HepG2 (cell line): ENCODE results near the gene LRRC4C. TPM values are rescaled to one million over a fixed set of nuclear protein-coding genes. Genes with fewer than 3 reads are reported as not detected.

Experiments
- ATAC-seq: fragments of 200-7000 bp; cut with Tn5 transposase; 3 replicates; pipeline ENCODE4 v1.9.1; 2020; ENCODE audit warnings: mild to moderate bottlenecking, moderate library complexity
- BruUV-seq: library from RNA; stranded (reverse); fragments of 400-500 nt; replicated peaks from 2 replicates; lab custom pipeline; 2021; lab: Mats Ljungman, UMichigan
- CTCF ChIA-PET: fragments of 300-600 bp; formaldehyde crosslinking; extraction: SDS; loops from one replicate; lab custom pipeline; 2021; ENCODE audit warnings: low total read pairs, inconsistent platforms, low intra/inter-chr PET ratio; lab: Yijun Ruan, JAX
- POLR2A ChIA-PET: fragments of 350-600 bp; sonication (Branson Sonifier 250); formaldehyde crosslinking; loops from one replicate; lab custom pipeline; 2020; ENCODE audit warnings: antibody characterized with exemption, inconsistent platforms; lab: Yijun Ruan, JAX
- DNase-seq: peaks from one replicate; pipeline ENCODE4 v3.0.0-alpha.2; 2015; ENCODE audit warnings: low spot score
- FAIRE-seq: peaks from 3 replicates; lab custom pipeline; 2011; peaks lifted over from hg19 to GRCh38; lab: Jason Lieb, UNC
- H2AFZ ChIP-seq: one replicate; pipeline ENCODE4 v1.6.1; 2011; ENCODE audit warnings: low read length, inconsistent platforms
- H3K27ac ChIP-seq: fragments of 300-600 bp; 3 replicates; pipeline ENCODE4 v1.8.0; 2011; ENCODE audit warnings: mixed run types, mild to moderate bottlenecking, mixed read lengths, low read length, inconsistent platforms; ENCODE audit not compliant: insufficient read depth; ENCODE audit errors: extremely low read length
- H3K27me3 ChIP-seq, 2 experiments: fragments of 200-600 bp in 1 of 2; 2 replicates in 1 of 2; 3 replicates in 1 of 2; pipeline versions ENCODE4 v1.6.0 to v1.8.0; 2011; ENCODE audit warnings: low read length in 2 of 2, mild to moderate bottlenecking in 2 of 2, moderate library complexity in 2 of 2, inconsistent platforms in 1 of 2; ENCODE audit not compliant: insufficient read depth in 2 of 2, control insufficient read depth in 1 of 2
- H3K36me3 ChIP-seq, 2 experiments: fragments of 200-600 bp in 1 of 2; replicated peaks in 1 of 2; 2 replicates in 1 of 2; 3 replicates in 1 of 2; pipeline versions ENCODE4 v1.5.1 to v1.8.0; 2011; ENCODE audit warnings: low read length in 2 of 2, inconsistent platforms in 1 of 2; ENCODE audit not compliant: insufficient read depth in 2 of 2, control insufficient read depth in 1 of 2
- H3K4me1 ChIP-seq: 2 replicates; pipeline ENCODE4 v1.5.1; 2012; ENCODE audit warnings: low read length, inconsistent platforms; ENCODE audit not compliant: insufficient read depth
- H3K4me2 ChIP-seq: 2 replicates; pipeline ENCODE4 v1.6.0; 2011; ENCODE audit warnings: low read depth, low read length, inconsistent platforms
- H3K4me3 ChIP-seq, 3 experiments: fragments of 200-600 bp in 1 of 3; sonication (generic), shearing (Covaris generic) in 1 of 3; replicated peaks in 1 of 3; 2 replicates each; pipeline ENCODE4 v1.5.1; 2011 to 2016; ENCODE audit warnings: low read length in 3 of 3, inconsistent platforms in 2 of 3, low read depth in 2 of 3, mild to moderate bottlenecking in 2 of 3, control low read depth in 1 of 3, mixed read lengths in 1 of 3; ENCODE audit not compliant: insufficient read depth in 1 of 3
- H3K79me2 ChIP-seq: one replicate; pipeline ENCODE4 v1.6.1; 2011; ENCODE audit warnings: low read length, inconsistent platforms; ENCODE audit not compliant: insufficient read depth
- H3K9ac ChIP-seq: 2 replicates; pipeline ENCODE4 v1.6.0; 2011; ENCODE audit warnings: mild to moderate bottlenecking, low read depth, low read length, inconsistent platforms; ENCODE audit not compliant: insufficient read depth
- H3K9me3 ChIP-seq: 2 replicates; pipeline ENCODE4 v1.5.1; 2012; ENCODE audit warnings: mild to moderate bottlenecking, low read length
- H4K20me1 ChIP-seq: 2 replicates; pipeline ENCODE4 v1.6.0; 2011; ENCODE audit warnings: inconsistent platforms, mild to moderate bottlenecking, low read length, moderate library complexity; ENCODE audit not compliant: insufficient read depth
- EEA1 ChIP-seq: sonication (generic); formaldehyde crosslinking; IDR thresholded peaks from 2 replicates; pipeline ENCODE4 v1.5.1; 2020; ENCODE audit warnings: mild to moderate bottlenecking, missing genetic modification reagents, borderline replicate concordance
- HMGA1 ChIP-seq: sonication (generic); formaldehyde crosslinking; conservative IDR thresholded peaks from 2 replicates; pipeline ENCODE4 v1.4.0; 2020; ENCODE audit warnings: missing genetic modification reagents
- HNRNPLL ChIP-seq: fragments of 200-400 bp; formaldehyde crosslinking; IDR thresholded peaks from 2 replicates; pipeline ENCODE4 v1.6.1; 2017; ENCODE audit warnings: mild to moderate bottlenecking, low read depth, low read length; ENCODE audit not compliant: poor library complexity, severe bottlenecking
- KDM6A ChIP-seq: IDR thresholded peaks from 2 replicates; pipeline ENCODE4 v1.6.1; 2016; ENCODE audit warnings: low read depth
- MLXIP ChIP-seq: sonication (generic); formaldehyde crosslinking; IDR thresholded peaks from 2 replicates; pipeline ENCODE4 v1.9.0; 2021; ENCODE audit warnings: missing genetic modification reagents, borderline replicate concordance
- STAG1 ChIP-seq: sonication (generic); formaldehyde crosslinking; IDR thresholded peaks from 2 replicates; pipeline ENCODE4 v1.4.0; 2020; ENCODE audit warnings: missing genetic modification reagents
- TBX2 ChIP-seq: sonication (generic); formaldehyde crosslinking; IDR thresholded peaks from 2 replicates; pipeline ENCODE4 v1.5.0; 2020; ENCODE audit warnings: missing genetic modification reagents, mild to moderate bottlenecking, borderline replicate concordance
- ZFP90 ChIP-seq: sonication (generic); formaldehyde crosslinking; IDR thresholded peaks from 2 replicates; pipeline ENCODE4 v1.8.0; 2022; ENCODE audit warnings: missing genetic modification reagents, mild to moderate bottlenecking, inconsistent platforms, borderline replicate concordance
- ZNF263 ChIP-seq: sonication (generic); formaldehyde crosslinking; IDR thresholded peaks from 2 replicates; pipeline ENCODE4 v1.4.0; 2020; ENCODE audit warnings: missing genetic modification reagents
- ZNF337 ChIP-seq: sonication (generic); formaldehyde crosslinking; IDR thresholded peaks from 2 replicates; pipeline ENCODE4 v1.5.1; 2020; ENCODE audit warnings: missing genetic modification reagents, low read depth, mild to moderate bottlenecking, borderline replicate concordance
- ZNF510 ChIP-seq: sonication (generic); formaldehyde crosslinking; IDR thresholded peaks from 2 replicates; pipeline ENCODE4 v1.4.0; 2020; ENCODE audit warnings: low read depth, mild to moderate bottlenecking, missing genetic modification reagents
- ZNF674 ChIP-seq: sonication (generic); formaldehyde crosslinking; IDR thresholded peaks from 2 replicates; pipeline ENCODE4 v1.5.0; 2020; ENCODE audit warnings: low read depth, mild to moderate bottlenecking, missing genetic modification reagents
- ZNF720 ChIP-seq: sonication (generic); formaldehyde crosslinking; IDR thresholded peaks from 2 replicates; pipeline ENCODE4 v1.4.0; 2020; ENCODE audit warnings: missing genetic modification reagents
- ZNF749 ChIP-seq: sonication (generic); formaldehyde crosslinking; IDR thresholded peaks from 2 replicates; pipeline ENCODE4 v1.8.0; 2022; ENCODE audit warnings: mild to moderate bottlenecking, missing genetic modification reagents, moderate library complexity, borderline replicate concordance
- ZNF792 ChIP-seq: IDR thresholded peaks from 2 replicates; pipeline ENCODE4 v1.6.1; 2016
- WGBS: methylation state at CpG from one replicate; pipeline ENCODE4 v1.1.6; 2017; ENCODE audit warnings: low lambda C conversion rate; 5-methylcytosine and 5-hydroxymethylcytosine counted together
- in situ Hi-C: cut with HindIII; loops from 2 replicates; pipeline ENCODE4 v1.10.0; 2017; ENCODE audit warnings: low pct_unique_long_range_greater_than_20kb; ENCODE audit not compliant: extremely low pct_ligation_motif_present
- intact Hi-C: fragments of 100-400 bp; cut with micrococcal nuclease; formaldehyde crosslinking; loops from one replicate; pipeline ENCODE4 v1.10.0; 2022; ENCODE audit not compliant: unreplicated experiment
- polyA plus RNA-seq, 8 experiments: library from polyadenylated mRNA; depleted of rRNA in 3 of 8; stranded (reverse) in 7 of 8; unstranded in 1 of 8; fragments of >200 nt; fragmentation: Illumina TruSeq in 4 of 8; extraction: Trizol in 4 of 8; gene quantifications; 2 replicates each; pipeline versions ENCODE4 v1.2.1 to v1.2.3, GENCODE V29; 2011 to 2016; ENCODE audit warnings: low read depth in 4 of 8, missing spikeins in 1 of 8, mixed read lengths in 1 of 8; ENCODE audit not compliant: insufficient read depth in 1 of 8
- total RNA-seq, 5 experiments: library from RNA; depleted of rRNA; stranded (reverse); fragments of >200 nt; fragmentation: Illumina TruSeq; extraction: Trizol; gene quantifications; 2 replicates each; pipeline ENCODE4 v1.2.3, GENCODE V29; 2016; ENCODE audit warnings: low read depth in 1 of 5
- TF ChIP-seq, protein P1 (sequence below): sonication (generic); formaldehyde crosslinking; IDR thresholded peaks from 2 replicates; pipeline ENCODE4 v1.5.0; 2020; ENCODE audit warnings: mild to moderate bottlenecking, missing genetic modification reagents

LRRC4C gene
- total and polyA plus RNA-seq, 2 of the 13 experiments (the other 11 are each of a cell fraction or from before 2014, with no cell fraction given): not detected

- Histone ChIP-seq H3K27ac (no peak overlapping the region), H3K4me3 (no peak overlapping the region), H3K4me1 (no peaks in the 10 kb centered on the region), H3K4me2 (no peak overlapping the region), H3K9me3 (peaks cover 7% of the 10 kb centered on the region), H4K20me1 (no peaks in the 10 kb centered on the region), H3K79me2 (no peaks in the 10 kb centered on the region), H3K27me3 (no peaks in the 10 kb centered on the region), H3K9ac (no peak overlapping the region), H3K36me3 (no peaks in the 10 kb centered on the region), H2AFZ (no peak overlapping the region)
- FAIRE-seq: no peak
- in situ Hi-C loops (loop anchor here (10.0 kb wide), 1 partner anchor 60 kb away; no protein-coding TSS in a partner anchor), intact Hi-C loops (no loop called here)
- no peak for TF ChIP-seq ZNF749 (CRISPR knock-in tag)
- TF ChIP-seq TBX2 (CRISPR knock-in tag): no peak
- TF ChIP-seq ZNF720 (CRISPR knock-in tag): no peak
- TF ChIP-seq, protein P1, sequence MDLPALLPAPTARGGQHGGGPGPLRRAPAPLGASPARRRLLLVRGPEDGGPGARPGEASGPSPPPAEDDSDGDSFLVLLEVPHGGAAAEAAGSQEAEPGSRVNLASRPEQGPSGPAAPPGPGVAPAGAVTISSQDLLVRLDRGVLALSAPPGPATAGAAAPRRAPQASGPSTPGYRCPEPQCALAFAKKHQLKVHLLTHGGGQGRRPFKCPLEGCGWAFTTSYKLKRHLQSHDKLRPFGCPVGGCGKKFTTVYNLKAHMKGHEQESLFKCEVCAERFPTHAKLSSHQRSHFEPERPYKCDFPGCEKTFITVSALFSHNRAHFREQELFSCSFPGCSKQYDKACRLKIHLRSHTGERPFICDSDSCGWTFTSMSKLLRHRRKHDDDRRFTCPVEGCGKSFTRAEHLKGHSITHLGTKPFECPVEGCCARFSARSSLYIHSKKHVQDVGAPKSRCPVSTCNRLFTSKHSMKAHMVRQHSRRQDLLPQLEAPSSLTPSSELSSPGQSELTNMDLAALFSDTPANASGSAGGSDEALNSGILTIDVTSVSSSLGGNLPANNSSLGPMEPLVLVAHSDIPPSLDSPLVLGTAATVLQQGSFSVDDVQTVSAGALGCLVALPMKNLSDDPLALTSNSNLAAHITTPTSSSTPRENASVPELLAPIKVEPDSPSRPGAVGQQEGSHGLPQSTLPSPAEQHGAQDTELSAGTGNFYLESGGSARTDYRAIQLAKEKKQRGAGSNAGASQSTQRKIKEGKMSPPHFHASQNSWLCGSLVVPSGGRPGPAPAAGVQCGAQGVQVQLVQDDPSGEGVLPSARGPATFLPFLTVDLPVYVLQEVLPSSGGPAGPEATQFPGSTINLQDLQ (CRISPR knock-in tag): no peak
- no peak for TF ChIP-seq ZNF510 (CRISPR knock-in tag)
- TF ChIP-seq EEA1: no peak
- no peak for TF ChIP-seq KDM6A (CRISPR knock-in tag)
- no peak for TF ChIP-seq MLXIP
- TF ChIP-seq ZNF263 (CRISPR knock-in tag): no peak
- no peak for TF ChIP-seq ZFP90 (CRISPR knock-in tag)
- TF ChIP-seq ZNF674 (CRISPR knock-in tag): no peak
- no peak for TF ChIP-seq ZNF792 (CRISPR knock-in tag)
- TF ChIP-seq HNRNPLL: no peak
- no peak for TF ChIP-seq STAG1
- no peak for TF ChIP-seq HMGA1 (CRISPR knock-in tag)
- no peak for TF ChIP-seq ZNF337
- no peak for ATAC-seq
- no peak for DNase-seq
- no TSS peak for BruUV-seq
- WGBS: 3% methylated on average over 2 of the region's 2 CpGs
- ChIA-PET CTCF (no interaction called here), POLR2A (no interaction called here)
Measured at GRCh38 chr11:40894501-40894900, 565.0 kb downstream of the LRRC4C start.
